GM23338 (cell line): ENCODE measurements around the gene ANO1. TPM values are rescaled to one million over a fixed set of nuclear protein-coding genes. Genes with fewer than 3 reads are reported as not detected.

Source experiments
- ATAC-seq: fragments of 200-7000 bp; cut with Tn5 transposase; 3 replicates; pipeline ENCODE4 v1.9.1; 2020
- DNase-seq: peaks from one replicate; pipeline ENCODE4 v3.0.0-alpha.2; 2015; ENCODE audit warnings: low spot score
- H2AFZ ChIP-seq: fragments of 200-600 bp; sonication (generic); 2 replicates; pipeline ENCODE4 v1.8.0; 2016; ENCODE audit warnings: antibody characterized with exemption, mild to moderate bottlenecking, moderate library complexity
- H3F3A ChIP-seq: fragments of 200-600 bp; sonication (generic); replicated peaks from 2 replicates; pipeline ENCODE4 v1.8.0; 2017; ENCODE audit warnings: antibody characterized with exemption, mixed run types, low read depth
- H3K27ac ChIP-seq: fragments of 200-600 bp; sonication (generic); 2 replicates; pipeline ENCODE4 v1.6.1; 2016; ENCODE audit warnings: low read depth
- H3K27me3 ChIP-seq: fragments of 200-600 bp; sonication (generic); 2 replicates; pipeline ENCODE4 v1.8.0; 2016; ENCODE audit warnings: mild to moderate bottlenecking, mixed run types, moderate library complexity; ENCODE audit not compliant: insufficient read depth
- H3K36me3 ChIP-seq: fragments of 200-600 bp; sonication (generic); 2 replicates; pipeline ENCODE4 v1.8.0; 2016; ENCODE audit warnings: mild to moderate bottlenecking; ENCODE audit not compliant: insufficient read depth
- H3K4me1 ChIP-seq: fragments of 200-600 bp; sonication (generic); 2 replicates; pipeline ENCODE4 v1.8.0; 2016; ENCODE audit warnings: mild to moderate bottlenecking, moderate library complexity; ENCODE audit not compliant: insufficient read depth
- H3K4me2 ChIP-seq: fragments of 200-600 bp; sonication (generic); 2 replicates; pipeline ENCODE4 v1.7.1; 2017; ENCODE audit warnings: mixed run types
- H3K4me3 ChIP-seq: fragments of 200-600 bp; sonication (generic); 2 replicates; pipeline ENCODE4 v1.6.1; 2016; ENCODE audit warnings: mixed run types
- H3K79me2 ChIP-seq: fragments of 200-600 bp; sonication (generic); replicated peaks from 2 replicates; pipeline ENCODE4 v1.8.0; 2017; ENCODE audit warnings: mild to moderate bottlenecking; ENCODE audit not compliant: insufficient read depth
- H3K9me2 ChIP-seq: fragments of 200-600 bp; sonication (generic); 2 replicates; pipeline ENCODE4 v1.8.0; 2017; ENCODE audit not compliant: insufficient read depth
- H4K20me1 ChIP-seq: fragments of 200-600 bp; sonication (generic); replicated peaks from 2 replicates; pipeline ENCODE4 v1.8.0; 2017; ENCODE audit warnings: mild to moderate bottlenecking; ENCODE audit not compliant: insufficient read depth
- H3K27ac Mint-ChIP-seq: 2 replicates; pipeline ENCODE4 v1.8.0; 2020; ENCODE audit warnings: inconsistent platforms, mild to moderate bottlenecking, moderate library complexity, mixed read lengths
- H3K27me3 Mint-ChIP-seq: 3 replicates; pipeline ENCODE4 v1.8.0; 2022; ENCODE audit warnings: low read depth, mild to moderate bottlenecking, moderate library complexity, mixed read lengths, inconsistent platforms; ENCODE audit not compliant: insufficient read depth, poor library complexity
- H3K36me3 Mint-ChIP-seq: 3 replicates; pipeline ENCODE4 v1.8.0; 2021; ENCODE audit warnings: low read depth, mild to moderate bottlenecking, inconsistent platforms, moderate library complexity, mixed read lengths
- H3K4me1 Mint-ChIP-seq: 3 replicates; pipeline ENCODE4 v1.8.0; 2020; ENCODE audit warnings: mild to moderate bottlenecking, inconsistent platforms, mixed read lengths
- H3K4me3 Mint-ChIP-seq: 3 replicates; pipeline ENCODE4 v1.8.0; 2021; ENCODE audit warnings: moderate library complexity, mild to moderate bottlenecking, inconsistent platforms, mixed read lengths
- H3K9me3 Mint-ChIP-seq: 3 replicates; pipeline ENCODE4 v1.8.0; 2020; ENCODE audit warnings: moderate library complexity, mild to moderate bottlenecking, inconsistent platforms, mixed read lengths
- CREB1 ChIP-seq: fragments of 250-450 bp; sonication (Bioruptor Pico); IDR thresholded peaks from 2 replicates; pipeline ENCODE4 v1.5.0; 2020; ENCODE audit warnings: low read depth, mild to moderate bottlenecking, moderate library complexity
- CTCF ChIP-seq, 2 experiments: fragments of 200-600 bp in 1 of 2; sonication (generic) in 1 of 2; conservative IDR thresholded peaks; 2 replicates each; pipeline versions ENCODE4 v1.5.1 to v1.6.1; 2016 to 2017; ENCODE audit warnings: antibody characterized with exemption in 2 of 2, low read depth in 2 of 2, mild to moderate bottlenecking in 2 of 2, moderate library complexity in 1 of 2
- ETS1 ChIP-seq: IDR thresholded peaks from 2 replicates; pipeline ENCODE4 v1.6.1; 2016; ENCODE audit warnings: antibody characterized with exemption
- EZH2 ChIP-seq: fragments of 200-600 bp; sonication (generic); IDR thresholded peaks from one replicate; pipeline ENCODE4 v1.8.0; 2017; ENCODE audit warnings: antibody characterized with exemption, mild to moderate bottlenecking, low read depth; ENCODE audit not compliant: unreplicated experiment
- EZH2phosphoT487 ChIP-seq: fragments of 200-600 bp; sonication (generic); IDR thresholded peaks from one replicate; pipeline ENCODE4 v1.8.1; 2018; ENCODE audit warnings: antibody characterized with exemption; ENCODE audit not compliant: unreplicated experiment
- JUNB ChIP-seq: IDR thresholded peaks from one replicate; pipeline ENCODE4 v1.6.1; 2016; ENCODE audit warnings: antibody characterized with exemption; ENCODE audit not compliant: unreplicated experiment
- NANOG ChIP-seq: IDR thresholded peaks from 2 replicates; pipeline ENCODE4 v1.6.1; 2016; ENCODE audit warnings: antibody characterized with exemption, borderline replicate concordance
- POLR2AphosphoS5 ChIP-seq: IDR thresholded peaks from 2 replicates; pipeline ENCODE4 v1.6.1; 2016; ENCODE audit warnings: antibody characterized with exemption, low read depth
- STAT1 ChIP-seq: IDR thresholded peaks from one replicate; pipeline ENCODE4 v1.6.1; 2016; ENCODE audit warnings: antibody characterized with exemption; ENCODE audit not compliant: unreplicated experiment
- ZNF114 ChIP-seq: fragments of 250-450 bp; sonication (Bioruptor Pico); IDR thresholded peaks from 2 replicates; pipeline ENCODE4 v1.5.0; 2020; ENCODE audit warnings: mild to moderate bottlenecking, moderate library complexity
- ZNF331 ChIP-seq: fragments of 250-450 bp; sonication (Bioruptor Pico); IDR thresholded peaks from 2 replicates; pipeline ENCODE4 v1.5.0; 2020; ENCODE audit warnings: low read depth, mild to moderate bottlenecking, moderate library complexity
- ZNF462 ChIP-seq: fragments of 250-450 bp; sonication (Bioruptor Pico); IDR thresholded peaks from 2 replicates; pipeline ENCODE4 v1.5.0; 2020; ENCODE audit warnings: mild to moderate bottlenecking, moderate library complexity
- polyA plus RNA-seq: library from polyadenylated mRNA; unstranded; fragments of >200 nt; fragmentation: Nextera tagmentation; extraction: Ambion mirVana; gene quantifications from 2 replicates; pipeline ENCODE4 v1.2.1, GENCODE V29; 2016
- total RNA-seq: library from RNA; depleted of rRNA; stranded (reverse); fragments of >200 nt; shearing (Covaris generic); gene quantifications from 2 replicates; pipeline ENCODE4 v1.2.3, GENCODE V29; 2014
- TF ChIP-seq, protein P1 (sequence below): IDR thresholded peaks from one replicate; pipeline ENCODE4 v1.6.1; 2018; ENCODE audit warnings: antibody characterized with exemption; ENCODE audit not compliant: unreplicated experiment

ANO1 gene
- total and polyA plus RNA-seq, 2 experiments from 2014 or later, result 1.4 to 3.4 TPM

- H2AFZ ChIP-seq, result no peak overlapping the region
- Mint-ChIP-seq H3K27me3 (peaks cover 13% of the 10 kb centered on the region), H3K9me3 (no peaks in the 10 kb centered on the region), H3K36me3 (no peaks in the 10 kb centered on the region), H3K4me3 (no peak overlapping the region), H3K4me1 (no peaks in the 10 kb centered on the region), H3K27ac (no peak overlapping the region)
- no peaks in the 10 kb centered on the region for H3K9me2 ChIP-seq
- H4K20me1 ChIP-seq, result no peaks in the 10 kb centered on the region
- no peak overlapping the region for H3K4me2 ChIP-seq
- no peak overlapping the region for H3K27ac ChIP-seq
- H3K36me3 ChIP-seq, result no peaks in the 10 kb centered on the region
- no peak for ATAC-seq
- no peaks in the 10 kb centered on the region for H3K79me2 ChIP-seq
- TF ChIP-seq ETS1 (no peak), STAT1 (no peak), EZH2 (no peak), NANOG (no peak), ZNF114 (CRISPR knock-in tag) (no peak), ZNF462 (CRISPR knock-in tag) (no peak), JUNB (no peak), ZNF331 (CRISPR knock-in tag) (no peak), POLR2AphosphoS5 (no peak), EZH2phosphoT487 (no peak), CREB1 (CRISPR knock-in tag) (no peak), CTCF (conservative IDR thresholded peaks at IDR 0.05; ENCODE audit: low read depth in 2 of 2) (no peak)
- TF ChIP-seq, protein P1, sequence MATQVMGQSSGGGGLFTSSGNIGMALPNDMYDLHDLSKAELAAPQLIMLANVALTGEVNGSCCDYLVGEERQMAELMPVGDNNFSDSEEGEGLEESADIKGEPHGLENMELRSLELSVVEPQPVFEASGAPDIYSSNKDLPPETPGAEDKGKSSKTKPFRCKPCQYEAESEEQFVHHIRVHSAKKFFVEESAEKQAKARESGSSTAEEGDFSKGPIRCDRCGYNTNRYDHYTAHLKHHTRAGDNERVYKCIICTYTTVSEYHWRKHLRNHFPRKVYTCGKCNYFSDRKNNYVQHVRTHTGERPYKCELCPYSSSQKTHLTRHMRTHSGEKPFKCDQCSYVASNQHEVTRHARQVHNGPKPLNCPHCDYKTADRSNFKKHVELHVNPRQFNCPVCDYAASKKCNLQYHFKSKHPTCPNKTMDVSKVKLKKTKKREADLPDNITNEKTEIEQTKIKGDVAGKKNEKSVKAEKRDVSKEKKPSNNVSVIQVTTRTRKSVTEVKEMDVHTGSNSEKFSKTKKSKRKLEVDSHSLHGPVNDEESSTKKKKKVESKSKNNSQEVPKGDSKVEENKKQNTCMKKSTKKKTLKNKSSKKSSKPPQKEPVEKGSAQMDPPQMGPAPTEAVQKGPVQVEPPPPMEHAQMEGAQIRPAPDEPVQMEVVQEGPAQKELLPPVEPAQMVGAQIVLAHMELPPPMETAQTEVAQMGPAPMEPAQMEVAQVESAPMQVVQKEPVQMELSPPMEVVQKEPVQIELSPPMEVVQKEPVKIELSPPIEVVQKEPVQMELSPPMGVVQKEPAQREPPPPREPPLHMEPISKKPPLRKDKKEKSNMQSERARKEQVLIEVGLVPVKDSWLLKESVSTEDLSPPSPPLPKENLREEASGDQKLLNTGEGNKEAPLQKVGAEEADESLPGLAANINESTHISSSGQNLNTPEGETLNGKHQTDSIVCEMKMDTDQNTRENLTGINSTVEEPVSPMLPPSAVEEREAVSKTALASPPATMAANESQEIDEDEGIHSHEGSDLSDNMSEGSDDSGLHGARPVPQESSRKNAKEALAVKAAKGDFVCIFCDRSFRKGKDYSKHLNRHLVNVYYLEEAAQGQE, result no peak
- H3K27me3 ChIP-seq, result no peaks in the 10 kb centered on the region
- no peaks in the 10 kb centered on the region for H3F3A ChIP-seq
- no peak overlapping the region for H3K4me3 ChIP-seq
- no peak for DNase-seq
- no peaks in the 10 kb centered on the region for H3K4me1 ChIP-seq
These were observed 105.5 kb downstream of the ANO1 start for GRCh38 chr11:70183483-70184176.
